GM18951 (cell line): ENCODE data around the gene DNAJB13.
"Not testable (repeated sequence)": the region's sequence is repeated elsewhere in the genome, so short reads cannot be mapped to it uniquely, and the experiment has no call there.

Source experiments
- POLR2A ChIP-seq: IDR thresholded peaks from 4 replicates; pipeline ENCODE4 v1.6.1; 2011; ENCODE audit warnings: mild to moderate bottlenecking; ENCODE audit not compliant: insufficient read length, insufficient read depth; ENCODE audit errors: extremely low read depth
- in situ Hi-C: fragments of 300-500 bp; cut with MboI; formaldehyde crosslinking; loops from one replicate; pipeline ENCODE4 v1.12.0; 2022; ENCODE audit warnings: low sequenced_read_pairs, mixed read lengths, inconsistent platforms; ENCODE audit not compliant: unreplicated experiment

The DNAJB13 gene

GRCh38 chr11:73950869-73951710, at the start of gene DNAJB13:
Gene DNAJB13, plus strand, starts transcription at chr11:73951026. Its CDS starts 44 bp downstream, at chr11:73951070.
- in situ Hi-C loops, result no loop called here

GRCh38 chr11:73902303-73902702, 48.5 kb upstream of the DNAJB13 start:
- in situ Hi-C loops, result no loop called here
- TF ChIP-seq POLR2A, result no peak

More at GRCh38 chr11:73950869-73951710, at the start of gene DNAJB13:
- TF ChIP-seq POLR2A, result no peak

GRCh38 chr11:73907191-73907590, 43.6 kb upstream of the DNAJB13 start:
- in situ Hi-C loops, result no loop called here
- no peak for TF ChIP-seq POLR2A

- in situ Hi-C loops, result no loop called here
- TF ChIP-seq POLR2A, result no peak
These were observed 38.8 kb upstream of the DNAJB13 start for GRCh38 chr11:73912026-73912425.

GRCh38 chr11:73913472-73913871, 37.4 kb upstream of the DNAJB13 start:
- in situ Hi-C loops, result no loop called here
- TF ChIP-seq POLR2A, result no peak

GRCh38 chr11:73914284-73914683, 36.5 kb upstream of the DNAJB13 start:
- in situ Hi-C loops, result no loop called here
- no peak for TF ChIP-seq POLR2A

- TF ChIP-seq POLR2A, result no peak
- in situ Hi-C loops, result no loop called here
These were observed 34.4 kb upstream of the DNAJB13 start for GRCh38 chr11:73916435-73916834.

- in situ Hi-C loops, result no loop called here
- no peak for TF ChIP-seq POLR2A
These were observed 29.6 kb upstream of the DNAJB13 start for GRCh38 chr11:73921180-73921579.

- no peak for TF ChIP-seq POLR2A
- in situ Hi-C loops, result no loop called here
These were observed 21.4 kb upstream of the DNAJB13 start for GRCh38 chr11:73929388-73929787.

- in situ Hi-C loops, result no loop called here
- TF ChIP-seq POLR2A, result no peak
These were observed 19.7 kb upstream of the DNAJB13 start for GRCh38 chr11:73931039-73931645.

GRCh38 chr11:73931951-73932350, 18.9 kb upstream of the DNAJB13 start:
- in situ Hi-C loops, result no loop called here
- no peak for TF ChIP-seq POLR2A

GRCh38 chr11:73932781-73933180, 18.0 kb upstream of the DNAJB13 start:
- in situ Hi-C loops, result no loop called here
- no peak for TF ChIP-seq POLR2A

GRCh38 chr11:73936047-73936446, 14.8 kb upstream of the DNAJB13 start:
- in situ Hi-C loops, result not testable (repeated sequence)

GRCh38 chr11:73939096-73939495, 11.7 kb upstream of the DNAJB13 start:
- TF ChIP-seq POLR2A, result no peak
- in situ Hi-C loops, result no loop called here
